Left lung (tissue), 10 donors: Measurements from ENCODE around the gene ANKRD9. TPM values are rescaled to one million over a fixed set of nuclear protein-coding genes. Genes with fewer than 3 reads are reported as not detected.

Experiments
- ATAC-seq: fragments of 200-7000 bp; cut with Tn5 transposase; one replicate; pipeline ENCODE4 v1.9.1; 2020; ENCODE audit warnings: moderate library complexity
- DNase-seq, 4 donors: peaks; one replicate each; pipeline ENCODE4 v3.0.0-alpha.2; 2013 to 2020
- H3K27ac ChIP-seq, 2 donors: fragments of 200-600 bp; sonication (generic) in 1 of 2; one replicate each; pipeline versions ENCODE4 v1.5.0 to v1.8.0; 2020 to 2021
- H3K27me3 ChIP-seq, 2 donors: fragments of 200-600 bp; sonication (generic) in 1 of 2; one replicate each; pipeline versions ENCODE4 v1.5.0 to v1.8.0; 2020 to 2021
- H3K36me3 ChIP-seq, 2 donors: fragments of 200-600 bp; sonication (generic) in 1 of 2; one replicate each; pipeline versions ENCODE4 v1.5.0 to v1.8.0; 2020 to 2021
- H3K4me1 ChIP-seq, 2 donors: fragments of 200-600 bp; one replicate each; pipeline ENCODE4 v1.8.0; 2021
- H3K4me3 ChIP-seq, 2 donors: fragments of 200-600 bp; sonication (generic) in 1 of 2; one replicate each; pipeline versions ENCODE4 v1.5.0 to v1.8.0; 2020 to 2021; ENCODE audit warnings: mild to moderate bottlenecking in 1 of 2
- H3K9me3 ChIP-seq, 2 donors: fragments of 200-600 bp; sonication (generic) in 1 of 2; one replicate each; pipeline versions ENCODE4 v1.5.0 to v1.8.0; 2020 to 2021
- CTCF ChIP-seq, 2 donors: fragments of 200-600 bp; sonication (generic) in 1 of 2; IDR thresholded peaks; one replicate each; pipeline versions ENCODE4 v1.5.0 to v1.8.0; 2021; ENCODE audit warnings: antibody characterized with exemption in 2 of 2
- intact Hi-C, 2 donors: fragments of 100-400 bp; cut with DNase I; formaldehyde crosslinking; loops; one replicate each; pipeline versions ENCODE4 v1.11.2 to v1.14.2; 2022
- polyA plus RNA-seq, 6 donors: library from polyadenylated mRNA; unstranded; fragments of 120-200 nt; gene quantifications; one replicate each; pipeline ENCODE4 v1.2.1, GENCODE V29; 2013; ENCODE audit not compliant: insufficient read length in 6 of 6
- total RNA-seq, 2 donors: library from RNA; stranded (reverse); fragmentation: NEBNext Ultra II Directional; extraction: Animal tissue kit (Norgen Biotek cat#: 25700); gene quantifications; one replicate each; pipeline ENCODE4 v1.2.1, GENCODE V29; 2021
- donor health status: DM: no; HTN: yes; CAD: no.
- donor health status: DM: no; HTN: no; CAD: no.

Gene ANKRD9
- total and polyA plus RNA-seq, 8 donors = 3.4 to 32.3 (median 4.8) TPM

- TF ChIP-seq CTCF (IDR thresholded peaks at IDR 0.05) = no peak
- ATAC-seq (no peak), DNase-seq (no peak)
- intact Hi-C loops = no loop called here
- peaks cover 0 to 11% of the 10 kb centered on the region in 2 donors for H3K36me3 ChIP-seq
- no peak overlapping the region for H3K27ac ChIP-seq
- H3K27me3 ChIP-seq = no peaks in the 10 kb centered on the region
- H3K4me1 ChIP-seq = peaks cover 0 to 25% of the 10 kb centered on the region in 2 donors
- H3K4me3 ChIP-seq = no peak overlapping the region
- no peaks in the 10 kb centered on the region for H3K9me3 ChIP-seq
Observed at GRCh38 chr14:102505000-102505619, 4.5 kb downstream of the ANKRD9 start.

- intact Hi-C loops = no loop called here
- TF ChIP-seq CTCF (IDR thresholded peaks at IDR 0.05) = no peak
Observed at GRCh38 chr14:102504328-102504999, 5.1 kb downstream of the ANKRD9 start.

GRCh38 chr14:102503641-102504327 is 5.8 kb downstream of the ANKRD9 start:
- Histone ChIP-seq H3K27me3 (no peaks in the 10 kb centered on the region), H3K4me3 (no peak overlapping the region), H3K9me3 (no peaks in the 10 kb centered on the region), H3K4me1 (peaks cover 0 to 28% of the 10 kb centered on the region in 2 donors), H3K27ac (peak overlapping the region in 1 of 2 donors; percentile 23), H3K36me3 (peaks cover 0 to 20% of the 10 kb centered on the region in 2 donors)
- DNase-seq (no peak), ATAC-seq (no peak)
- intact Hi-C loops = no loop called here
- no peak for TF ChIP-seq CTCF (IDR thresholded peaks at IDR 0.05)

More at GRCh38 chr14:102504328-102504999, 5.1 kb downstream of the ANKRD9 start:
- Histone ChIP-seq H3K27me3 (no peaks in the 10 kb centered on the region), H3K27ac (no peak overlapping the region), H3K4me3 (no peak overlapping the region), H3K36me3 (peaks cover 0 to 13% of the 10 kb centered on the region in 2 donors), H3K4me1 (peaks cover 0 to 30% of the 10 kb centered on the region in 2 donors), H3K9me3 (no peaks in the 10 kb centered on the region)
- no peak for ATAC-seq
- no peak for DNase-seq

GRCh38 chr14:102502571-102502970 is 7.0 kb downstream of the ANKRD9 start:
- H3K27ac ChIP-seq = no peak overlapping the region
- ATAC-seq (no peak), DNase-seq (no peak)
- no peaks in the 10 kb centered on the region for H3K27me3 ChIP-seq
- H3K4me3 ChIP-seq = no peak overlapping the region
- no peak for TF ChIP-seq CTCF (IDR thresholded peaks at IDR 0.05)
- peaks cover 0 to 20% of the 10 kb centered on the region in 2 donors for H3K4me1 ChIP-seq
- intact Hi-C loops = no loop called here
- H3K9me3 ChIP-seq = no peaks in the 10 kb centered on the region
- H3K36me3 ChIP-seq = peaks cover 0 to 32% of the 10 kb centered on the region in 2 donors

GRCh38 chr14:102501751-102502315 is 7.7 kb downstream of the ANKRD9 start:
- no peak overlapping the region for H3K4me3 ChIP-seq
- intact Hi-C loops = no loop called here
- no peak overlapping the region for H3K27ac ChIP-seq
- H3K36me3 ChIP-seq = peaks cover 0 to 35% of the 10 kb centered on the region in 2 donors
- H3K9me3 ChIP-seq = no peaks in the 10 kb centered on the region
- ATAC-seq (no peak), DNase-seq (no peak)
- no peak for TF ChIP-seq CTCF (IDR thresholded peaks at IDR 0.05)
- peaks cover 0 to 20% of the 10 kb centered on the region in 2 donors for H3K4me1 ChIP-seq
- H3K27me3 ChIP-seq = no peaks in the 10 kb centered on the region
